GM18873 (cell line): Measurements from ENCODE around the gene FAM200B.

Source experiments
- ATAC-seq: cut with Tn5 transposase; IDR thresholded peaks from one replicate; pipeline ENCODE4 v1.9.1; 2021; ENCODE audit warnings: mild to moderate bottlenecking, moderate library complexity, moderate number of reproducible peaks; ENCODE audit not compliant: unreplicated experiment, low FRiP score

The FAM200B gene

DNA sequence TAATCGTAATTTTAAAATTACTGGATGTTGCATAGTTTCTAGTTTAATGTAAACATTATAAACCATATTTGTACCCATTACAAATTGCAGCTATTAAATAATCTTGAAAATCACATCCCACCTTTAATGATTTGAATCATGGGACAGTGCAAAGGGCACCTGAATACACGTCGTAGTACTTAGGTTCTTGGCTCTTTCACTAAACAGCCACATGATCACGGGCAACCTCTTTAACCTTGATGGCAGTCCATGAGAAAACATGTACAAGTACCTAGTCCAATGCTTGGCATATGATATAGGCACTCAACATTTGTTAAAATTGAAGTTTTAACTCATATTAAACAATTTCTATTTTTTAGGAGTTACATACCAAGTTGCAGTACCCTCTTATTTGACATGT is 14.6 kb upstream of the FAM200B start:
- ATAC-seq, result no peak

DNA sequence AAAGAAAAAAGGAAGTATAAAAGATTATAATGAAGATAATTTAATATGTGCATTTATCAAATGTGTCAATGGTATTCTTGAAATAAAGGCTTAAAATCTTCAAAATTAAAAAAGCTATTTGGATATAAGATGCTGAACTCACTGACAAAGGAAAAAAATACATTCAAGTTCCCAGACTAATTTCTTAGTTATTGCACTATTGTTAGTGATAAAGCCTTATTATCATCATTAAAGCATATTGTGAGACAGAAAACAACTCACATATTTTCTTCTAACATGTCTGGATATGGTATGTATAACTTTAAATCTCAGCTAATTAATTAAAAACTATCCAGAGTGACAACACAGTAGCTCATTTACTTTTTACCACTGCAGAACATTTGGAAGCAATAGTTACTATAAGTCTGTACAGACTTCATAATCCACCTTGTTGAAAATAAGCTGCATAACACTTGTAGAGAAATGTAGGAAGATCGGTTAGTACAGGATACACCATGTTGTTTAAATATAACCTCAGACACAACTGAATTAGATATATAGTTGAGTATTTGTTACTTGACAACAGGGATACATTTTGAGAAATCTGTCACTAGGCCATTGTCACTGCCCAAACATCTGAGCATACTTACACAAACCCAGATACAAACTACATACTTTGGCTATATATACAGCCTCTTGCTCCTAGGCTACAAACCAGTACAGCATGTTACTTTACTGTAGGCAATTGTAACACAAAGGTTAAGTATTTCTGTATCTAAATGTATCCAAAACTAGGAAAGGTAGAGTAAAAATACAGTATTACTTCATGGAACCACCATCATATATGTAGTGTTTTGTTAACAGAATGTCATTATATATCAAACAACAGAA is 12.8 kb upstream of the FAM200B start:
- no peak for ATAC-seq

DNA sequence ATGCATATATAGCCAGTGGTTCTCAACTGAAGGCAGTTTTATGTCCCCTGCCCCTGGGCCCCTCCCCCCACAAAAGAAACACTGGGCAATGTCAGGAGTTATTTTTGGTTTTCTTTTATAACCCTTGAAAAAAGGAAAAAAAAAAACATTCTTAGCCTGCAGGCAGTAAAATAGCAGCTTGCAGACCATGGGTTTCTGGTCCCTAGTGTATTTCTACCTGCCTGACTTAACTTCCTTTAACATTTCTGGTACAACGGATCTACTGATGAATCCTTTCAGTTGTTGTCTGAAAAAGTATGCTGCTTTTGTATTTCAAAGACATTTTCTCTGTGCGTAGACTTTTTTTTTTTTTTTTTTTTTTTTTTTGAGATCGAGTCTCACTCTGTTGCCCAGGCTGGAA is 11.1 kb upstream of the FAM200B start:
- no peak for ATAC-seq

DNA sequence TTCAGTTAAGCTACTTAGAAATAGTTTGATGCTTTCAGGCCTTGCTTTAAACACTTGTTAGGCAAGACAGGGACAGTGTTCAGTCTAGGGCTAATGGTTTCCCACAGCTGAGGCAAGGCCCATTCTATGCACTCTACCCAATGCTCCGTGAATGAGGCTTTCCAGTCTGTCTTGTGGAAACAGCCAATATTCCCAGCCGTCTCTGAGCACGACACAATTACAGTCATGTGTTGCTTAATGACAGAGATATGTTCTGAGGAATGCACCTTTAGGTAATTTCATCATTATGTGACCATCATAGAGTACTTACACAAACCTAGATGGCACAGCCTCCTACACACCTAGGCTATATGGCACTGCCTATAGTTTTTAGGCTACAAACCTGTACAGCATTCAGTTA is 9.5 kb upstream of the FAM200B start:
- no peak for ATAC-seq

DNA sequence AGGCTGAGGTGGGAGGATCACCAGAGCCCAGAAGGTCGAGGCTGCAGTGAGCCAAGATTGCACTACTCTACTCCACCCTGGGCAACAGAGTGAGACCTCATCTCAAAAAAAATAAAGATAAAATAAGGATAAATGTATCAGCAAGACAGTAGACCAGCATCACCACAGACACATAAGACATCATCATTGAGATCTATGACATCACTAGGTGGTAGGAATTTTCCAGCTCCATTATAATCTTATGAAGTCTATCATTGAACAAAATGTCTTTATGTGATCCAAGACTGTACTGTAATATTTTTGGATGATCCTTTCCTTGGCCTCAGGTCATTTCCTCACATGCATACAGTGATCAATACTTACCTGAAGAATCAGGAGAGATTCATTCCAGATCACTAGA is 8.3 kb upstream of the FAM200B start:
- ATAC-seq, result no peak

DNA sequence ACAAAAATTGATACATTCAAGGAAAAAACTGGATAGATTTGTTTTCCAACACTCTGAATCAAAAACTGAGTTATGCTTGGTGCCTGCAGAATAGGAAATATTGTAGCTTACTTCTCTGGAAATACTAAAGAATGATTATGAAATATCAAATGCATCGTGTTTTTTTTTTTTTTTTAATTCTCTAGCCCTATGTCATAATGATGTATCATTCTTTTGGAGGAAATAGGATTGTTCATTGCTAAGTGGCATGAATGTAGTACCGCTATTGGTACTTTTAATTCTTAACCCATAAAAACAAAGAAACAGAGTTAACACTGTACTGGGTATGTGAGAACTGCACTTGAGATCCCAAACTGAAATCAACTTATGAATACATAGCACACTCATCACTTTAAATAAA is 7.6 kb upstream of the FAM200B start:
- no peak for ATAC-seq

DNA sequence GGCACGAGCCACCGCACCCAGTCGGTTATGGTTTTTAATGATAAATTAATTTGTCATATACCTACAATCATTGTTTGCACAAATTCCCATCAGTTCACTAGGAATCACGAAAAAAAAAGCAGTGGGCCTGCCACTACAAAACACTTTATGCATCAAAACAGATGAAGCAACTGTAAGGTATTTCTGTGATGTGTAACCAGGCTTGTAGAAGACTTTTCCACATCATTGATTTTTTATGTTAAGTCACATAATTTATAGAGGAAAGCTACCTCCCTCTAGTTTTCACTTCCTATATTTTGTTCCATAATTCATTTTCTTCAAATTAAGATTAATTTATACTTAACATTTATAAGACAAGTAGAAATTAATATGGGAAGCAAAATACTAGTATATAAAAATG is 6.7 kb upstream of the FAM200B start:
- no peak for ATAC-seq

DNA sequence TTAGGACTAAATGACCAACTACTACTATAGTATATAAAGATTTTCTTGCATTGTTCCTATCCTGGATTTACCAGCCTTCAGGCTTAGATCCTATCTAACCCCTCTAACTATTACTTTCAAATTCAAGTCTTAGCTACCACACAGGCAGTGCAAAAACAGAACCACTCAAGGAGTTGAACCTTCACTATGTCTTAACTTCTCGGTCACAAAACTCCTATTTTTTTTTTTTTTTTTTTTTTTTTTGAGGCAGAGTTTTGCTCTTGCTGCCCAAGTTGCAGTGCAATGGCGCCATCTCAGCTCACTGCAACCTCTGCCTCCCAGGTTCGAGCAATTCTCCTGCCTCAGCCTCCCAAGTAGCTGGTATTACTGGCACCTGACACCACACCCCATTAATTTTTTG is 6.3 kb upstream of the FAM200B start:
- ATAC-seq, result no peak

DNA sequence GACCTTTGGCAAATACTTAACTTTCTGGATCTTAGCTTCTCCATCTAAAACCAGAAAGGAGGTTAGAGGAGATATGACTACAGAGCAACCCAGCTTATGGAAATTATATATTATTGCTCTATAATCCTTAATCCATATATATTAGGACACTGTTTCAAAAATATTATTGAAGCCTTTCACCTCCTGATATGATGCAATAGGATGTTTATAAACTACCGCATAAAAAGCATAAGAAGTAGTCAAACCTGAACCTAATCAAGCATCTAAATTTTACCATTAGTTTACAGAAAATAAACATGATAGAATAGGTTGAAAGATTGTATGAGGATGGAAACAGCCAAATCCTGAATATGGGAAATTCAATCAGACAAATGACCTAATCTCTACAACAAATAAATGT is 5.6 kb upstream of the FAM200B start:
- ATAC-seq, result no peak

DNA sequence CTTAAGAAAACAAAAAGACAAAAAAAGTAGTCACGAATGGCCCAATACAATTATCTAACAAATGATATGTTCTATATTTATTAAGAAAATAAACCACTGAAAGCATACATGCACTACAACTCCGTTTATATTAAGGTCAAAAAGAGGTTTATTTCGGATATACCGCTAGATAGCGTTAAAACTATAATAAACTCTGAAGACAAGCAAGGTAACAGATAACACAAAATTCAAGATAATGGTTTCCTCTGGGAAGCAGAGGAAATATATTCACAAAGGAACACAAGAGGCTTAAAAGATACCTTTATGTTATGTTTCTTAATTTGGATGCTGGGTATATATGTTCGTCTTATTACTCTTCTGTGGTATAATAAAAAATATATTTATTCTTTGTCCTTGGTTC is 4.7 kb upstream of the FAM200B start:
- ATAC-seq, result no peak

DNA sequence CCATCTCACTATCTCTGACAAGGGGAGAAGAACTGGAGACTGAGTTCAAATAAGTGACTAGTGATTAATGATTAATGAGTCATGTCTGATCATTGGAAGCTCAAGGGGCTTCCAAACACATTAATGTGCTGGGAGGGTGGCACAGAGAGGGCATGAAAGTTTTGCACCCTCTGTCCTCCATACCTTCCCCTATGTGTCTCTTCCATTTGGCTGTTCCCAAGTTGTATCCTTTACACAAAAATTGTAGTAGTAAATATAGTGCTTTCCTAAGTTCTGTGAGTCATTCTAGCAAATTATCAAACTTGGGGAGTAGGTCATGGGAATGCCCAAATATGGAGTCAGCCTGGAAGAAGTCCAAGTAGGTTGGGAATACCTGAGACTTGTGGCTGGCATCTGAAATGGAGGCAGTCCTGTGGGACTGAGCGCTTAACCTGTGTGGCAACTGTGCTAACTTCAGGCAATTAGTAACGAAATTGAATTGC is 4.1 kb upstream of the FAM200B start:
- no peak for ATAC-seq

DNA sequence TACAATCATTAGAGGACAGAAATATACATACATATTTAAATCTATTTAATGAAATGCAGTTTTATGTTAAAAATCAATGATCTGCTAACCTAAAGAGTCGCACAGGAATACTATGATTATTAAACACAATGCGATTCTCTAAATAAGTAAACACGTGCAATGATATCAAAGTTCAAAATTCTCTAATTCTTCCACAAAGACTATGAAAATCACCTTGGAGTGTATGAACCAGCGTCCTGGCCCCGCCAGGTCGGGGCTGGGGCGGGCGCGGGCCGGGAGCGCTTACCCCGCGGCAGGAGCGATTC is 608 bp upstream of the FAM200B start:
- no peak for ATAC-seq

DNA sequence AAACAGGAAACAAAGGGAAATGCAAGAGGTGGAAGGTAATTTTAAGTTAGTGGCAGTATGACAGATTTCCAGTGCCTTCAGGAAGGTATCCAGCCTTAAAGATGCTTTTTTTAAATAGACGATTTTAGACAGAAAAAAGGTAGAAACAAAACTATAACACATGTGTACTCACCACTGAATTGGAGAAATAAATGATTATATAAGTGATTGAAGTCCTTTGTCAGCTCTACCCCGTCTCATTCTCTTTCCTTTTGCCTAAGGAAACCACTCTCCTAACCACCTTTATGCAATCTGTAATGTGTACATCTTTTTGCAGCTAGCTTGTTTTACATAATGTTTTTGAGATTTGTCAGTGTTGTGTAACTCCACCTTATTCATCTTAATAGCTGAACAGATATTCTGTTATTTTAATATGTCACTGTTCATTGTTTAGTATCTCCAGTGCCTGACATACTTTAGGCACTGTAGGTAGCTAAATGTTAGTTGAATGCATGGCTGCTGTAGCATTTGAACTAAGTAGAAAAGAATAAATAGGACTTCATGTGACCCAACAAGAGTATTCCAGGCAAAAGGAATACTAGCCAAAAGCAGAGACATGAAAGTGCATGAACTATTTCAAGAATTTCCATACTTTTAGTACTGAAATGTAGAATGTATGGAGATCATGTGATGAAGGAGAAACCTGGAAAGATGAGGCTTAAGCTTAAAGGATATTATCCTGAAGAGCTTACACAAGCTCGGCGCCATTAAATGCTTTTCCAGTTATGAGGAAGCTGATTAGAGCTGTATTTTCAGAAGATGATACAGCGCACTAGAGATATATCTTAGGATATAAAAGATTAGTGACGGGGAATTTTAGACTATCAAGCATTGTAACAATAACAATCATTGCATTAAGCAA is 865 bp downstream of the FAM200B start:
- ATAC-seq, result no peak

DNA sequence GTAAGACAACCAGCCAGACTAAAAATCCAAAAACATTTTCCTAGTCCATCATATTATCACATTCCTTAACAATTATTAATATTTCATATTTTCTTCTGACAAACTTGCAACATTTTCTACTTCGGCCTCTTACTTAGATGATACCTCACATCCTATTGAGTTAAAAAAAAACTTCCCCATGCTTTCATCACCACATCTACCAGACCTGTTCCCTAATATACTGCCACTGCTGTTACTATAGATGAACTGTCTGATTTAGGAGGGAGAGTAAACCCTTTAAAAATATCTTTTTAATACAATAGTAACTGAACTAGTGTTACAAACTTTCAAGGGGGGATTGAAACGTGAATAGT is 1.5 kb downstream of the FAM200B start:
- ATAC-seq, result no peak

DNA sequence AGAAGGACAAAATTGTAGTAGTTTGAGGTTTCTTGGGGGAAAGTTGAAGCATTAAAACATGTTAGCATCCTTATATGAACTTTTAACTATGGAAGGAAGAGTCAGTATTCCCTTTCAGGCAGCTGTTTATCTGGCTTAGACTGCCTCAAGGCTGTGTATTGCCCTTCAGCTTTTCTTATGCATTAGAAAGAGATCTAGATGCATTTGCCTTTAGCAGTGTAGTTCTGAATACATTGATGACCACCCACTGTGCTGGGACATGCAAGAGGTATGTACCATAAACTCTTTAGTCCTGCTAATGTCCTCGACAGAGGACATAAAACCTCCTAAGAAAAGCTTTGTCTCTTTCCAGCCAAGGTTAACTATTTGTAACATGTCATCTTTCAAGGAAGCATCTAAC is 2.9 kb downstream of the FAM200B start:
- ATAC-seq, result no peak

DNA sequence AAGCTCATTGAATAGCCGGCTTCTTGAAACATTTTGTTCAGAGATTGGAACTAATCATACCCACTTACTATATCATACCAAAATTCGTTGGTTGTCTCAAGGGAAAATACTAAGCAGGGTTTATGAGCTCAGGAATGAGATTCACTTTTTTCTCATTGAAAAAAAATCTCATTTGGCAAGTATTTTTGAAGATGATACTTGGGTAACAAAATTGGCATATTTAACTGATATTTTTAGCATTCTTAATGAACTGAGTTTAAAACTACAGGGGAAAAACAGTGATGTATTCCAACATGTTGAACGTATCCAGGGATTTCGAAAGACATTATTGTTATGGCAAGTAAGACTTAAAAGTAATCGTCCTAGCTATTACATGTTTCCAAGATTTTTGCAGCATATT is 6.4 kb downstream of the FAM200B start:
- ATAC-seq, result no peak

DNA sequence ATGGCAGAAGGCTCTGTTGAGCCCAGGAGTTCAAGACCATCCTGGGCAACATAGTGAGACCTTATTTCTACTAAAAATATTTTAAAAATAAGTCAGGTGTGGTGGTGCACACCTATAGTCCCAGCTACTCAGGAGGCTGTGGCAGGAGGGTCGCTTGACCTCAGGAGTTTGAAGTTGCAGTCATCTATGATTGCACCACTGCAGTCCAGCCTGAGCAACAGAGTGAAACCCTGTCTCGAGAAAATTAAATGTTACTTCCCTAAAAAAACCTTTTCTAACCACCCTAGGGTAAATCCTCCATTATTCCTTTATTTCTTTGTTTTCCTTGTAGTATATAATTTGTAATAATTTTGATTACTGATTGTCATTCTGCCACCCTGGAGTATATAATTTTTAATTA is 7.9 kb downstream of the FAM200B start:
- no peak for ATAC-seq

DNA sequence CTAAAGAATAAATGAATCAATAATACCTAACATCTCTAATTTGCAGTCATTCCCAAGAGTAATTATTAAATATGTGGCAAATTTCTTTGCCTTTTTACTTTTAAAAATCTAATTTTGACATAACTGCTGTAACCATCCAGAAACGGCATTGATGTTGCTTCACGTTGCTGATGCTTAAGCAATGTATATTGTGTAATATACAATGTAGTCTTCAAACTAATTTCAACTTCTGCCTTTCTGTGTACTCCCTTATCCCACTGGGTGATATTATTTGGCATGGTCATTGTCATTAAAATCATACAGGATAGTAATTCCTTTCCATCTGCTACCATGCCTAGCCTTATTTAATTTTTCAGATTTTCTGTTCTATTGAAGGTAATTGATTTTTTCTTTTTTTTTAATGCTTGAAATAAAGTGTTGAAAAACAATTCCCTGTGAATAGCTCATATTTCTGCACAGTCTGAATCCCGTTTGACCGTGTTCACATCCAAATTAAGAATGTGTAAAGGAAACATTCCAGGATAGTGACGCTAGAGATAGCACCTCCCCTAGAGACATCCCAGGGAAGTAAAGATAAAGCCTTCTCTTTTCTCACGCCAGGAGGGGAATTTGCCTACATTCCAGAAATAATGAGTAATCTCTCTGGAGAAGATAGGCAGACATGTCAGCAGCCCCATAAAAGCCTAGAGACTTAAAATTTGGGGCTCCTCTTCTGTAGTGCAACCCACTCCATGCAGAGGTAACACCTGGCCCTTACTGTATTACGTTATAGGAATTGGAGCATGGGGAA is 8.6 kb downstream of the FAM200B start:
- ATAC-seq, result no peak

DNA sequence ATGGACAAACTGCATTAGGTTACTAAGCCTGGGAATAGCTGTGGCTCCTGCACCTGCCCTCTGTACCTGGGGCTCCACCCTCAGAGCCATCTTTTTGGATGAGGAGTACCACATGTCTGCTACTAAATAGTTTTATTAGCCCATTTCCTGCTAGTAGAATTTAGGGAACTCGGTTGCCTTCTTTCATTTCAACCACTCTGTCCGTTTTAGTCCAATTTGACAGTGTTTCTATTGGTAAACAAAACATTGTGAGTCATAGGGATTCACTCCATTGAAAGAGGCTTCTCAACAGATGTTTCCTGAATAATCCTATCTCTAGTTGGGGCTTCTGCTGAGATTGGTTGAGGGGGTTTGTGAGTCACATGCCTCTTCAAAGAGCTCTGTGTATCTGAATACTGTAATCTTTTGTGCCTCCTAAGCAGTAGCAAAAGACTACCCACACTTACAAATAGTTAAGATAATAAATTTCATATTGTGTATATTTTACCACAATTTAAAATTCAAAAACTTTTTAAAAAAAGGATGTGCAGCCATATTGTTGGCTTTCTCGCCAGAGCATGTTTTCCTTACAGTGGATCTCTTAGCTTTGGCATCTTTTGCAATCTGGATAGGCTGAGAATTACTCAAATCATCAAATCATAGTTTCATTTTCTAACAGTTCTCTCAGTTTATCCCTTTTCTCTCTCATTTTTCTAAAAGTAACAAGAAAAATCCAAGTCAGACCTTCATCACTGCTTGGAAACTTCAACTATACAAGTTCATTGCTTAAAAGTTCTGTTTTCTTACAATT is 9.9 kb downstream of the FAM200B start:
- no peak for ATAC-seq

DNA sequence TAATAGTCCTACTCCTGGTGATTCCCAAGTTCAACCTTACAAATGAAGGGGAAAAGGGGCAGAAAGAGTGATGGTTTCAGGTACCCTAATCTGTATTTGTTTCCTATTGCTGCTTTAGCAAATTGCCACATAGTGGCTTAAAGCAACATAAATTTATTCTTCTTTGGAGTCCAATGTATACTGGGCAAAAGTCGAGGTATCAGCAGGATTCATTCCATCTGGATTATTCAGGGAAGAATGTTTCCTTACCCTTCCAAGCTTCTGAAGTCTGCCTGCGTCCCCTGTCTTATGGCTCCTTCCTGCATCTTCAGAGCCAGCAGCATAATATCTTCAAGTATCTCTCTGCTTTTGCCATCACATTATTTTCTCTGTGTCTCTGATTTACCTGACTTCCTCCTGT is 11.0 kb downstream of the FAM200B start:
- no peak for ATAC-seq
